ENCODE results near the gene MGST3. TPM values are rescaled to one million over a fixed set of nuclear protein-coding genes. Genes with fewer than 3 reads are reported as not detected.

MGST3 gene
- total RNA-seq, 1 experiment from 2014 or later: 173 TPM

- Mint-ChIP-seq H3K36me3 (ENCODE audit: insufficient read depth, unreplicated experiment) (no peaks in the 10 kb centered on the region), H3K27ac (ENCODE audit: unreplicated experiment) (no peak overlapping the region), H3K4me3 (ENCODE audit: unreplicated experiment) (no peak overlapping the region), H3K9me3 (ENCODE audit: unreplicated experiment) (no peaks in the 10 kb centered on the region), H3K4me1 (ENCODE audit: low read depth, unreplicated experiment) (no peaks in the 10 kb centered on the region), H3K27me3 (ENCODE audit: insufficient read depth, unreplicated experiment) (peaks cover 7% of the 10 kb centered on the region)
- H3K4me3 ChIP-seq (ENCODE audit: low read depth, low read length): no peak overlapping the region
- ChIA-PET POLR2A (no interaction called here), CTCF (no interaction called here)
- H3K9me3 ChIP-seq: no peaks in the 10 kb centered on the region
- no peaks in the 10 kb centered on the region for H3K4me1 ChIP-seq
- intact Hi-C loops (cut with micrococcal nuclease; ENCODE audit: unreplicated experiment): no loop called here
- H3K36me3 ChIP-seq (ENCODE audit: control insufficient read depth, insufficient read depth, low read length): no peaks in the 10 kb centered on the region
- no TSS peak for BruUV-seq (replicated peaks)
- H3K27me3 ChIP-seq (replicated peaks; ENCODE audit: control insufficient read depth, insufficient read depth, low read length): no peaks in the 10 kb centered on the region
- TF ChIP-seq CTCF (IDR thresholded peaks at IDR 0.05; ENCODE audit: insufficient read depth in 1 of 2, low read depth in 1 of 2, low read length in 1 of 2, severe bottlenecking in 1 of 2, unreplicated experiment in 1 of 2): no peak
- no peak for DNase-seq
These were observed 19.0 kb upstream of the MGST3 start for GRCh38 chr1:165612062-165612461.

- Histone ChIP-seq H3K4me3 (ENCODE audit: low read depth, low read length) (no peak overlapping the region), H3K9me3 (no peaks in the 10 kb centered on the region), H3K36me3 (ENCODE audit: control insufficient read depth, insufficient read depth, low read length) (no peaks in the 10 kb centered on the region), H3K27me3 (replicated peaks; ENCODE audit: control insufficient read depth, insufficient read depth, low read length) (no peaks in the 10 kb centered on the region), H3K4me1 (no peaks in the 10 kb centered on the region)
- no peaks in the 10 kb centered on the region for H3K36me3 Mint-ChIP-seq (ENCODE audit: insufficient read depth, unreplicated experiment)
- intact Hi-C loops (cut with micrococcal nuclease; ENCODE audit: unreplicated experiment): no loop called here
- ChIA-PET POLR2A (interaction anchor here (0.6 kb wide), 1 partner anchor 18 kb away, joined by 3 read pairs; no protein-coding TSS in a partner anchor), CTCF (interaction anchor here (0.9 kb wide), 1 partner anchor 14 kb away, joined by 3 read pairs; no protein-coding TSS in a partner anchor)
- H3K4me3 Mint-ChIP-seq (ENCODE audit: unreplicated experiment): no peak overlapping the region
- TF ChIP-seq CTCF (IDR thresholded peaks at IDR 0.05; ENCODE audit: insufficient read depth in 1 of 2, low read depth in 1 of 2, low read length in 1 of 2, severe bottlenecking in 1 of 2, unreplicated experiment in 1 of 2): no peak
- no peak for DNase-seq
- peaks cover 15% of the 10 kb centered on the region for H3K27me3 Mint-ChIP-seq (ENCODE audit: insufficient read depth, unreplicated experiment)
- BruUV-seq (replicated peaks): no TSS peak
- H3K9me3 Mint-ChIP-seq (ENCODE audit: unreplicated experiment): no peaks in the 10 kb centered on the region
- no peak overlapping the region for H3K27ac Mint-ChIP-seq (ENCODE audit: unreplicated experiment)
- no peaks in the 10 kb centered on the region for H3K4me1 Mint-ChIP-seq (ENCODE audit: low read depth, unreplicated experiment)
These were observed 14.9 kb upstream of the MGST3 start for GRCh38 chr1:165616054-165616612.

GRCh38 chr1:165616987-165617546 lies 14.0 kb upstream of the MGST3 start:
- no TSS peak for BruUV-seq (replicated peaks)
- Mint-ChIP-seq H3K4me3 (ENCODE audit: unreplicated experiment) (no peak overlapping the region), H3K27ac (ENCODE audit: unreplicated experiment) (no peak overlapping the region), H3K27me3 (ENCODE audit: insufficient read depth, unreplicated experiment) (peaks cover 15% of the 10 kb centered on the region), H3K9me3 (ENCODE audit: unreplicated experiment) (no peaks in the 10 kb centered on the region), H3K36me3 (ENCODE audit: insufficient read depth, unreplicated experiment) (no peaks in the 10 kb centered on the region), H3K4me1 (ENCODE audit: low read depth, unreplicated experiment) (no peaks in the 10 kb centered on the region)
- Histone ChIP-seq H3K36me3 (ENCODE audit: control insufficient read depth, insufficient read depth, low read length) (no peaks in the 10 kb centered on the region), H3K4me1 (no peaks in the 10 kb centered on the region), H3K4me3 (ENCODE audit: low read depth, low read length) (no peak overlapping the region), H3K27me3 (replicated peaks; ENCODE audit: control insufficient read depth, insufficient read depth, low read length) (no peaks in the 10 kb centered on the region), H3K9me3 (no peaks in the 10 kb centered on the region)
- POLR2A ChIA-PET: no interaction called here
- intact Hi-C loops (cut with micrococcal nuclease; ENCODE audit: unreplicated experiment): no loop called here
- CTCF ChIA-PET: no interaction called here
- no peak for DNase-seq
- no peak for TF ChIP-seq CTCF (IDR thresholded peaks at IDR 0.05; ENCODE audit: insufficient read depth in 1 of 2, low read depth in 1 of 2, low read length in 1 of 2, severe bottlenecking in 1 of 2, unreplicated experiment in 1 of 2)

Data from Caco-2 (cell line).